HepG2 (cell line): ENCODE data around the gene DMBT1. TPM values are rescaled to one million over a fixed set of nuclear protein-coding genes. Genes with fewer than 3 reads are reported as not detected.

Experiments
- ATF7-NPFF ChIP-seq: sonication (generic); formaldehyde crosslinking; IDR thresholded peaks from 2 replicates; pipeline ENCODE4 v1.8.1; 2023; ENCODE audit warnings: mild to moderate bottlenecking, low read depth, missing genetic modification reagents, moderate library complexity
- CTCF ChIP-seq: sonication (generic); formaldehyde crosslinking; IDR thresholded peaks from 2 replicates; pipeline ENCODE4 v1.5.0; 2020; ENCODE audit warnings: mild to moderate bottlenecking, missing genetic modification reagents, moderate library complexity
- EEA1 ChIP-seq: sonication (generic); formaldehyde crosslinking; IDR thresholded peaks from 2 replicates; pipeline ENCODE4 v1.5.1; 2020; ENCODE audit warnings: mild to moderate bottlenecking, missing genetic modification reagents, borderline replicate concordance
- FOXM1 ChIP-seq: sonication (generic); formaldehyde crosslinking; IDR thresholded peaks from 2 replicates; pipeline ENCODE4 v1.5.0; 2020; ENCODE audit warnings: missing genetic modification reagents
- KLF16 ChIP-seq, 2 experiments: sonication (generic) in 1 of 2; formaldehyde crosslinking in 1 of 2; IDR thresholded peaks; 2 replicates each; pipeline versions ENCODE4 v1.6.1 to v1.8.0; 2016 to 2023; ENCODE audit warnings: missing genetic modification reagents in 2 of 2, missing compliant biosample characterization in 1 of 2
- KLF9 ChIP-seq: IDR thresholded peaks from 2 replicates; pipeline ENCODE4 v1.6.1; 2016; ENCODE audit warnings: low read depth
- MIXL1 ChIP-seq: IDR thresholded peaks from 2 replicates; pipeline ENCODE4 v1.6.1; 2016
- MXD4 ChIP-seq: IDR thresholded peaks from 2 replicates; pipeline ENCODE4 v1.6.1; 2016; ENCODE audit warnings: mild to moderate bottlenecking, missing biosample characterization, missing genetic modification reagents
- NFE2L1 ChIP-seq: sonication (generic); formaldehyde crosslinking; IDR thresholded peaks from 2 replicates; pipeline ENCODE4 v1.4.0; 2020; ENCODE audit warnings: missing genetic modification reagents, mild to moderate bottlenecking, borderline replicate concordance
- RAD21 ChIP-seq: fragments of 450-650 bp; formaldehyde crosslinking; IDR thresholded peaks from 2 replicates; pipeline ENCODE4 v1.5.0; 2020; ENCODE audit warnings: mild to moderate bottlenecking
- SP140L ChIP-seq: sonication (generic); formaldehyde crosslinking; IDR thresholded peaks from 2 replicates; pipeline ENCODE4 v1.4.0; 2020; ENCODE audit warnings: missing genetic modification reagents, borderline replicate concordance
- STAG1 ChIP-seq: sonication (generic); formaldehyde crosslinking; IDR thresholded peaks from 2 replicates; pipeline ENCODE4 v1.4.0; 2020; ENCODE audit warnings: missing genetic modification reagents
- TBL1XR1 ChIP-seq: fragments of 150-350 bp; IDR thresholded peaks from 2 replicates; pipeline ENCODE4 v1.6.1; 2014; ENCODE audit warnings: borderline replicate concordance, low read length; ENCODE audit not compliant: partially characterized antibody
- THRA ChIP-seq: sonication (generic); formaldehyde crosslinking; IDR thresholded peaks from 2 replicates; pipeline ENCODE4 v1.4.0; 2020; ENCODE audit warnings: missing genetic modification reagents, borderline replicate concordance
- TIGD3 ChIP-seq: sonication (generic); formaldehyde crosslinking; IDR thresholded peaks from 2 replicates; pipeline ENCODE4 v1.5.1; 2020; ENCODE audit warnings: mild to moderate bottlenecking, missing genetic modification reagents, borderline replicate concordance
- WIZ ChIP-seq: sonication (generic); formaldehyde crosslinking; IDR thresholded peaks from 2 replicates; pipeline ENCODE4 v1.5.1; 2020; ENCODE audit warnings: mild to moderate bottlenecking, missing genetic modification reagents
- ZBTB20 ChIP-seq: sonication (generic); formaldehyde crosslinking; IDR thresholded peaks from 2 replicates; pipeline ENCODE4 v1.8.1; 2023; ENCODE audit warnings: missing genetic modification reagents, low read depth, mild to moderate bottlenecking, borderline replicate concordance
- ZC3H13 ChIP-seq: sonication (generic); formaldehyde crosslinking; IDR thresholded peaks from 2 replicates; pipeline ENCODE4 v1.8.1; 2023; ENCODE audit warnings: mild to moderate bottlenecking, missing genetic modification reagents, moderate library complexity
- ZMYM2 ChIP-seq: sonication (generic); formaldehyde crosslinking; IDR thresholded peaks from 2 replicates; pipeline ENCODE4 v1.8.0; 2022; ENCODE audit warnings: mild to moderate bottlenecking, missing genetic modification reagents
- ZNF564 ChIP-seq: sonication (generic); formaldehyde crosslinking; IDR thresholded peaks from 2 replicates; pipeline ENCODE4 v1.8.1; 2023; ENCODE audit warnings: mild to moderate bottlenecking, missing genetic modification reagents
- ZSCAN20 ChIP-seq: sonication (generic); formaldehyde crosslinking; IDR thresholded peaks from 2 replicates; pipeline ENCODE4 v1.4.0; 2020; ENCODE audit warnings: missing genetic modification reagents, mild to moderate bottlenecking, borderline replicate concordance
- polyA plus RNA-seq, 8 experiments: library from polyadenylated mRNA; depleted of rRNA in 3 of 8; stranded (reverse) in 7 of 8; unstranded in 1 of 8; fragments of >200 nt; fragmentation: Illumina TruSeq in 4 of 8; extraction: Trizol in 4 of 8; gene quantifications; 2 replicates each; pipeline versions ENCODE4 v1.2.1 to v1.2.3, GENCODE V29; 2011 to 2016; ENCODE audit warnings: low read depth in 4 of 8, missing spikeins in 1 of 8, mixed read lengths in 1 of 8; ENCODE audit not compliant: insufficient read depth in 1 of 8
- total RNA-seq, 5 experiments: library from RNA; depleted of rRNA; stranded (reverse); fragments of >200 nt; fragmentation: Illumina TruSeq; extraction: Trizol; gene quantifications; 2 replicates each; pipeline ENCODE4 v1.2.3, GENCODE V29; 2016; ENCODE audit warnings: low read depth in 1 of 5
- TF ChIP-seq, protein P1 (sequence below): sonication (generic); formaldehyde crosslinking; conservative IDR thresholded peaks from 2 replicates; pipeline ENCODE4 v1.8.0; 2022; ENCODE audit warnings: low read depth, missing genetic modification reagents
- TF ChIP-seq, protein P2 (sequence below): sonication (generic); formaldehyde crosslinking; IDR thresholded peaks from 2 replicates; pipeline ENCODE4 v1.8.0; 2022; ENCODE audit warnings: low read depth, missing genetic modification reagents

DMBT1 gene
- total and polyA plus RNA-seq, 2 of the 13 experiments (the other 11 are each of a cell fraction or from before 2014, with no cell fraction given) = not detected

GRCh38 chr10:122565766-122566206 is 5.2 kb downstream of the DMBT1 start (continued):
- TF ChIP-seq FOXM1 (CRISPR knock-in tag) (no peak), STAG1 (CRISPR knock-in tag) (peak; percentile 94), THRA (0 out of 2 replicates have a peak, but pooled peaks have one; percentile 23), ZBTB20 (CRISPR knock-in tag) (no peak), ATF7-NPFF (CRISPR knock-in tag) (no peak), KLF16 (CRISPR knock-in tag; IDR thresholded peaks at IDR 0.05) (0 out of 4 replicates have a peak, but pooled peaks of 1 of the 2 experiments have one; percentile 23), SP140L (CRISPR knock-in tag) (no peak), KLF9 (CRISPR knock-in tag) (no peak), ZNF564 (CRISPR knock-in tag) (no peak), RAD21 (CRISPR knock-in tag) (peak; percentile 78; the same call in 1 of the 2 replicates), CTCF (peak; percentile 88), ZSCAN20 (CRISPR knock-in tag) (no peak), NFE2L1 (CRISPR knock-in tag) (no peak), MIXL1 (CRISPR knock-in tag) (0 out of 2 replicates have a peak, but pooled peaks have one; percentile 25), ZMYM2 (CRISPR knock-in tag) (no peak), MXD4 (CRISPR knock-in tag) (0 out of 2 replicates have a peak, but pooled peaks have one; percentile 33), TBL1XR1 (no peak), ZC3H13 (CRISPR knock-in tag) (no peak), WIZ (CRISPR knock-in tag) (no peak), EEA1 (CRISPR knock-in tag) (no peak), TIGD3 (CRISPR knock-in tag) (no peak)
- TF ChIP-seq, protein P1, sequence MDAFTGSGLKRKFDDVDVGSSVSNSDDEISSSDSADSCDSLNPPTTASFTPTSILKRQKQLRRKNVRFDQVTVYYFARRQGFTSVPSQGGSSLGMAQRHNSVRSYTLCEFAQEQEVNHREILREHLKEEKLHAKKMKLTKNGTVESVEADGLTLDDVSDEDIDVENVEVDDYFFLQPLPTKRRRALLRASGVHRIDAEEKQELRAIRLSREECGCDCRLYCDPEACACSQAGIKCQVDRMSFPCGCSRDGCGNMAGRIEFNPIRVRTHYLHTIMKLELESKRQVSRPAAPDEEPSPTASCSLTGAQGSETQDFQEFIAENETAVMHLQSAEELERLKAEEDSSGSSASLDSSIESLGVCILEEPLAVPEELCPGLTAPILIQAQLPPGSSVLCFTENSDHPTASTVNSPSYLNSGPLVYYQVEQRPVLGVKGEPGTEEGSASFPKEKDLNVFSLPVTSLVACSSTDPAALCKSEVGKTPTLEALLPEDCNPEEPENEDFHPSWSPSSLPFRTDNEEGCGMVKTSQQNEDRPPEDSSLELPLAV (CRISPR knock-in tag) = no peak
- TF ChIP-seq, protein P2, sequence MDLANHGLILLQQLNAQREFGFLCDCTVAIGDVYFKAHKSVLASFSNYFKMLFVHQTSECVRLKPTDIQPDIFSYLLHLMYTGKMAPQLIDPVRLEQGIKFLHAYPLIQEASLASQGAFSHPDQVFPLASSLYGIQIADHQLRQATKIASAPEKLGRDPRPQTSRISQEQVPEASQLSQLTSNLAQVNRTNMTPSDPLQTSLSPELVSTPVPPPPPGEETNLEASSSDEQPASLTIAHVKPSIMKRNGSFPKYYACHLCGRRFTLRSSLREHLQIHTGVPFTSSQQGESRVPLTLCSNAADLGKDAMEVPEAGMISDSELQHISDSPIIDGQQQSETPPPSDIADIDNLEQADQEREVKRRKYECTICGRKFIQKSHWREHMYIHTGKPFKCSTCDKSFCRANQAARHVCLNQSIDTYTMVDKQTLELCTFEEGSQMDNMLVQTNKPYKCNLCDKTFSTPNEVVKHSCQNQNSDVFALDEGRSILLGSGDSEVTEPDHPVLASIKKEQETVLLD (CRISPR knock-in tag) = no peak
